HepG2 (cell line): Measurements from ENCODE around the gene KLHL21. TPM values are rescaled to one million over a fixed set of nuclear protein-coding genes. Genes with fewer than 3 reads are reported as not detected.
A peak's percentile ranks its signal among the peaks of the same experiment; 100 is the strongest.

Experiments used
- CREB1 ChIP-seq, 2 experiments: fragments of 450-650 bp in 1 of 2; IDR thresholded peaks; 2 replicates each; pipeline ENCODE4 v1.6.1; 2016 to 2017; ENCODE audit warnings: control low read depth in 1 of 2, mild to moderate bottlenecking in 1 of 2, missing compliant biosample characterization in 1 of 2, missing genetic modification characterization in 1 of 2
- DBP ChIP-seq: sonication (generic); formaldehyde crosslinking; IDR thresholded peaks from 2 replicates; pipeline ENCODE4 v1.4.0; 2020; ENCODE audit warnings: missing genetic modification reagents; ENCODE audit errors: not compliant biosample characterization
- ETS1 ChIP-seq: sonication (generic); formaldehyde crosslinking; IDR thresholded peaks from 2 replicates; pipeline ENCODE4 v1.4.0; 2020; ENCODE audit warnings: missing genetic modification reagents
- EZH2 ChIP-seq: conservative IDR thresholded peaks from 2 replicates; pipeline ENCODE4 v1.6.1; 2012; ENCODE audit warnings: mild to moderate bottlenecking, low read depth, low read length, moderate library complexity
- FOXC1 ChIP-seq: sonication (generic); formaldehyde crosslinking; IDR thresholded peaks from 2 replicates; pipeline ENCODE4 v1.8.0; 2022; ENCODE audit warnings: mild to moderate bottlenecking, missing genetic modification reagents, borderline replicate concordance
- FOXK2 ChIP-seq: fragments of 450-650 bp; IDR thresholded peaks from 2 replicates; pipeline ENCODE4 v1.6.1; 2016
- GATAD2A ChIP-seq: IDR thresholded peaks from 2 replicates; pipeline ENCODE4 v1.6.1; 2016
- KLF13 ChIP-seq: sonication (generic); formaldehyde crosslinking; IDR thresholded peaks from 2 replicates; pipeline ENCODE4 v1.4.0; 2020; ENCODE audit warnings: mild to moderate bottlenecking, missing genetic modification reagents
- MEIS1 ChIP-seq: sonication (generic); formaldehyde crosslinking; IDR thresholded peaks from 2 replicates; pipeline ENCODE4 v1.9.0; 2021; ENCODE audit warnings: mild to moderate bottlenecking, missing genetic modification reagents, moderate library complexity, borderline replicate concordance
- NCOA1 ChIP-seq: sonication (generic); formaldehyde crosslinking; IDR thresholded peaks from 2 replicates; pipeline ENCODE4 v1.9.0; 2021; ENCODE audit warnings: missing genetic modification reagents
- NKX3-1 ChIP-seq: sonication (generic); formaldehyde crosslinking; IDR thresholded peaks from 2 replicates; pipeline ENCODE4 v1.5.0; 2020; ENCODE audit warnings: missing genetic modification reagents
- PHF8 ChIP-seq: sonication (generic); formaldehyde crosslinking; IDR thresholded peaks from 2 replicates; pipeline ENCODE4 v1.5.0; 2020; ENCODE audit warnings: missing genetic modification reagents
- PLRG1 ChIP-seq: fragments of 450-650 bp; conservative IDR thresholded peaks from 2 replicates; pipeline ENCODE4 v1.6.1; 2016
- RBM22 ChIP-seq: fragments of 200-400 bp; formaldehyde crosslinking; optimal IDR thresholded peaks from 2 replicates; pipeline ENCODE3; 2017; ENCODE audit warnings: mild to moderate bottlenecking, low read length, moderate library complexity
- SMARCE1 ChIP-seq: fragments of 450-650 bp; IDR thresholded peaks from 2 replicates; pipeline ENCODE4 v1.6.1; 2017; ENCODE audit warnings: borderline replicate concordance
- TCF12 ChIP-seq, 2 experiments: fragments of 450-650 bp in 1 of 2; sonication (generic) in 1 of 2; formaldehyde crosslinking in 1 of 2; IDR thresholded peaks; 2 replicates each; pipeline versions ENCODE4 v1.6.1 to v1.8.0; 2017 to 2022; ENCODE audit warnings: antibody characterized with exemption in 1 of 2, mild to moderate bottlenecking in 1 of 2, missing genetic modification reagents in 1 of 2, moderate library complexity in 1 of 2
- ZBTB43 ChIP-seq: sonication (generic); formaldehyde crosslinking; conservative IDR thresholded peaks from 2 replicates; pipeline ENCODE4 v1.4.0; 2020; ENCODE audit warnings: missing genetic modification reagents
- ZNF124 ChIP-seq: sonication (generic); formaldehyde crosslinking; IDR thresholded peaks from 2 replicates; pipeline ENCODE4 v1.4.0; 2020; ENCODE audit warnings: missing genetic modification reagents
- ZNF136 ChIP-seq: sonication (generic); formaldehyde crosslinking; IDR thresholded peaks from 2 replicates; pipeline ENCODE4 v1.8.1; 2022; ENCODE audit warnings: low read depth, mild to moderate bottlenecking, moderate library complexity, missing genetic modification reagents
- ZNF138 ChIP-seq: sonication (generic); formaldehyde crosslinking; IDR thresholded peaks from 2 replicates; pipeline ENCODE4 v1.5.0; 2020; ENCODE audit warnings: mild to moderate bottlenecking, low read depth, missing genetic modification reagents
- ZNF224 ChIP-seq: sonication (generic); formaldehyde crosslinking; IDR thresholded peaks from 2 replicates; pipeline ENCODE4 v1.5.0; 2020; ENCODE audit warnings: mild to moderate bottlenecking, missing genetic modification reagents
- ZNF256 ChIP-seq: sonication (generic); formaldehyde crosslinking; conservative IDR thresholded peaks from 2 replicates; pipeline ENCODE4 v1.4.0; 2020; ENCODE audit warnings: missing genetic modification reagents
- ZNF331 ChIP-seq: sonication (generic); formaldehyde crosslinking; IDR thresholded peaks from 2 replicates; pipeline ENCODE4 v1.4.0; 2020; ENCODE audit warnings: missing genetic modification reagents
- ZNF7 ChIP-seq: IDR thresholded peaks from 2 replicates; pipeline ENCODE4 v1.6.1; 2016; ENCODE audit warnings: missing biosample characterization, missing genetic modification reagents
- ZNF703 ChIP-seq: sonication (generic); formaldehyde crosslinking; IDR thresholded peaks from 2 replicates; pipeline ENCODE4 v1.5.1; 2020; ENCODE audit warnings: missing genetic modification reagents, mild to moderate bottlenecking, moderate library complexity, borderline replicate concordance
- ZNF710 ChIP-seq: sonication (generic); formaldehyde crosslinking; IDR thresholded peaks from 2 replicates; pipeline ENCODE4 v1.5.0; 2020; ENCODE audit warnings: mild to moderate bottlenecking, missing genetic modification reagents, borderline replicate concordance
- polyA plus RNA-seq, 8 experiments: library from polyadenylated mRNA; depleted of rRNA in 3 of 8; stranded (reverse) in 7 of 8; unstranded in 1 of 8; fragments of >200 nt; fragmentation: Illumina TruSeq in 4 of 8; extraction: Trizol in 4 of 8; gene quantifications; 2 replicates each; pipeline versions ENCODE4 v1.2.1 to v1.2.3, GENCODE V29; 2011 to 2016; ENCODE audit warnings: low read depth in 4 of 8, missing spikeins in 1 of 8, mixed read lengths in 1 of 8; ENCODE audit not compliant: insufficient read depth in 1 of 8
- total RNA-seq, 5 experiments: library from RNA; depleted of rRNA; stranded (reverse); fragments of >200 nt; fragmentation: Illumina TruSeq; extraction: Trizol; gene quantifications; 2 replicates each; pipeline ENCODE4 v1.2.3, GENCODE V29; 2016; ENCODE audit warnings: low read depth in 1 of 5

The KLHL21 gene
- total and polyA plus RNA-seq, 2 of the 13 experiments (the other 11 are each of a cell fraction or from before 2014, with no cell fraction given): 14.8 to 25.0 TPM

GRCh38 chr1:6554031-6554906, 48.4 kb downstream of the KLHL21 start, which contains the start of gene NOL9 (continued):
- TF ChIP-seq ZNF710 (peak; percentile 32; the same call in 1 of the 2 replicates), ZNF224 (no peak), ZNF7 (CRISPR knock-in tag) (no peak), GATAD2A (CRISPR knock-in tag) (peak; percentile 55), KLF13 (CRISPR knock-in tag) (no peak), NKX3-1 (CRISPR knock-in tag) (no peak), FOXK2 (no peak), ZBTB43 (CRISPR knock-in tag) (peak; percentile 74), ZNF331 (CRISPR knock-in tag) (0 out of 2 replicates have a peak, but pooled peaks have one; percentile 26), ZNF138 (no peak), FOXC1 (peak; percentile 86; the same call in 1 of the 2 replicates), SMARCE1 (no peak), DBP (CRISPR knock-in tag) (no peak), NCOA1 (no peak), ZNF256 (CRISPR knock-in tag) (peak; percentile 46; the same call in 1 of the 2 replicates), ZNF136 (CRISPR knock-in tag) (no peak), TCF12 (IDR thresholded peaks at IDR 0.05) (no peak), TCF12 (CRISPR knock-in tag; IDR thresholded peaks at IDR 0.05) (peak; percentile 70; the same call in 1 of the 2 replicates), ZNF703 (CRISPR knock-in tag) (no peak), PLRG1 (no peak), MEIS1 (CRISPR knock-in tag) (no peak), ZNF124 (CRISPR knock-in tag) (no peak), RBM22 (no peak), CREB1 (IDR thresholded peaks at IDR 0.05) (no peak), CREB1 (CRISPR knock-in tag; IDR thresholded peaks at IDR 0.05) (peak; percentile 65; the same call in 1 of the 2 replicates), EZH2 (no peak), ETS1 (CRISPR knock-in tag) (no peak), PHF8 (CRISPR knock-in tag) (peak; percentile 80)
